MM.1S (cell line): ENCODE results near the gene IL17RD.
A peak's percentile ranks its signal among the peaks of the same experiment; 100 is the strongest.

ENCODE experiments used
- DNase-seq: peaks from one replicate; pipeline ENCODE4 v3.0.0-alpha.2; 2015
- H2AFZ ChIP-seq: fragments of 300-600 bp; sonication (generic); 2 replicates; pipeline ENCODE4 v1.6.0; 2016; ENCODE audit warnings: antibody characterized with exemption, low read length
- H3F3A ChIP-seq: fragments of 300-600 bp; sonication (generic); 2 replicates; pipeline ENCODE4 v1.6.1; 2016; ENCODE audit warnings: mild to moderate bottlenecking, antibody characterized with exemption, low read length, moderate library complexity, mixed read lengths; ENCODE audit not compliant: insufficient read depth
- H3K27ac ChIP-seq: fragments of 300-600 bp; sonication (generic); 2 replicates; pipeline ENCODE4 v1.5.1; 2016; ENCODE audit warnings: mild to moderate bottlenecking, low read length
- H3K27me3 ChIP-seq: fragments of 300-600 bp; sonication (generic); replicated peaks from 2 replicates; pipeline ENCODE4 v1.6.0; 2016; ENCODE audit warnings: low read length; ENCODE audit not compliant: insufficient read depth
- H3K36me3 ChIP-seq: fragments of 300-600 bp; sonication (generic); replicated peaks from 2 replicates; pipeline ENCODE4 v1.6.1; 2016; ENCODE audit warnings: mild to moderate bottlenecking, low read length, mixed read lengths; ENCODE audit not compliant: insufficient read depth
- H3K4me1 ChIP-seq: fragments of 300-600 bp; sonication (generic); 2 replicates; pipeline ENCODE4 v1.6.1; 2016; ENCODE audit warnings: low read length, mixed read lengths
- H3K4me2 ChIP-seq: fragments of 300-600 bp; sonication (generic); 2 replicates; pipeline ENCODE4 v1.6.0; 2016; ENCODE audit warnings: low read depth, low read length
- H3K4me3 ChIP-seq: fragments of 300-600 bp; sonication (generic); 2 replicates; pipeline ENCODE4 v1.5.1; 2016; ENCODE audit warnings: low read length, mixed read lengths
- H3K79me2 ChIP-seq: fragments of 300-600 bp; sonication (generic); 2 replicates; pipeline ENCODE4 v1.6.1; 2016; ENCODE audit warnings: mixed run types, low read length, mixed read lengths
- H3K9ac ChIP-seq: fragments of 300-600 bp; sonication (generic); 2 replicates; pipeline ENCODE4 v1.6.1; 2016; ENCODE audit warnings: low read length, mixed read lengths
- H3K9me2 ChIP-seq: fragments of 300-600 bp; sonication (generic); replicated peaks from 2 replicates; pipeline ENCODE4 v1.6.1; 2016; ENCODE audit warnings: mild to moderate bottlenecking, low read length, mixed read lengths; ENCODE audit not compliant: insufficient read depth
- H3K9me3 ChIP-seq: fragments of 300-600 bp; sonication (generic); replicated peaks from 2 replicates; pipeline ENCODE4 v1.6.1; 2016; ENCODE audit warnings: mild to moderate bottlenecking, low read length, mixed read lengths; ENCODE audit not compliant: insufficient read depth
- H4K20me1 ChIP-seq: fragments of 300-600 bp; sonication (generic); 2 replicates; pipeline ENCODE4 v1.6.1; 2016; ENCODE audit warnings: mild to moderate bottlenecking, low read length, moderate library complexity, mixed read lengths; ENCODE audit not compliant: insufficient read depth
- CTCF ChIP-seq: fragments of 300-600 bp; sonication (generic); IDR thresholded peaks from 2 replicates; pipeline ENCODE4 v1.5.1; 2016; ENCODE audit warnings: antibody characterized with exemption, low read length, mixed read lengths
- EZH2 ChIP-seq: fragments of 300-600 bp; sonication (generic); optimal IDR thresholded peaks from 2 replicates; pipeline ENCODE3; 2017; ENCODE audit warnings: low read depth, mild to moderate bottlenecking, antibody characterized with exemption, low read length, mixed read lengths
- EZH2phosphoT487 ChIP-seq: fragments of 300-600 bp; sonication (generic); IDR thresholded peaks from 2 replicates; pipeline ENCODE4 v1.6.1; 2018; ENCODE audit warnings: antibody characterized with exemption, low read length

IL17RD gene

DNA sequence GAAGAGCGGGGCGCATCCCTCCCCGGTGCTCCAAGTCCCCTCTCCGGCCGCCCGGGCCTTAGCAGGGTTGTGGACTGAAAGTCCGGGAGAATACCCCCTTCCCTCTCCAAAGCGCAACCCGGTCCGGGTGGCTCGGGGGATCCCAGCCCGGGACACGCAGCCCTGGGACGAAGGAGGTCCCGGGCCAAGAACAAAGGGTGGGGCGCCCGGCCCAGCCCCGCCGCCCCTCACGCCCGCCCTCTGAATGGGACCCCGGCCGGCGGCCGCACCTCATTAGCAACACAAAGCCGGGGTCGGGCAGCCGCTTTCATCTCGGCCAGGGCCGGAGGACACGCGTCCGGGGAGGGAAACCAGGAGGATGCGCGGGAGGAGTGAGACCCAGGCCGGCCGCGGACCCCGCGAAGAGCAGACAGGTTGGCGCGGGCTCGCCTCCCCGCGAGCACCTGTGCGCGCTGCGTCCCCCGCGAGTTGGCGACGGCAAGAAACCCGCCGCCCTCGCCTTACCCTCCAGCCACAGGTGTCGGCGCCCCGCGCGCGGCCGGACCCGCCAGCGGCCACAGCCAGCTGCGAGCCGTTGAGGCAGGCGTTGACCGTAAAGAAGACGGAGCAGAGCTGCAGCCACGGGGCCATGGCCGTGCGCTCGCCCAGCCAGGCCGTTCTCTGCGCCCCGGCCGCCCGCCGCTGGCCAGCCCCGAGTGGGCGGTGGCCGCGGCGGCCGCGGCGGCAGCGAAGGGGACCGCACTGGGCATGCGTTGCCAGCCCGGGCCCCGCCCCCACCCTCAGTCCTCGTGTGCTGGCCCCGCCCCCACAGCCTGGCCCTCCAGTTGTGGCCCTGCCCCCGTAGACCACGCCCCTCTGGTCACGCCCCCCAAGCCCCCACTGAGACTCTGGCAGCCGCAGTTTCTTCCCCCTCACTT is at the start of gene IL17RD:
IL17RD (minus strand) TSS at position 697 of the 917 bp plus-strand sequence; CDS start at position 630, 67 bp downstream.
- peak within 1 kb of the TSS; percentile 20; the same call in 1 of the 2 replicates for H3K9ac ChIP-seq
- H3K79me2 ChIP-seq = no peaks in the 10 kb centered on the region
- H3K4me3 ChIP-seq = peak within 1 kb of the TSS; percentile 75
- no peaks in the 10 kb centered on the region; the same call in 1 of the 2 replicates for H3K4me1 ChIP-seq
- no peak for TF ChIP-seq CTCF
- H3K36me3 ChIP-seq = no peaks in the 10 kb centered on the region
- H4K20me1 ChIP-seq = no peaks in the 10 kb centered on the region
- peak; percentile 78 for DNase-seq
- peak within 1 kb of the TSS; percentile 87 for H2AFZ ChIP-seq
- H3K27me3 ChIP-seq = peaks cover 10% of the 10 kb centered on the region
- H3K9me2 ChIP-seq = no peaks in the 10 kb centered on the region
- H3K9me3 ChIP-seq = no peaks in the 10 kb centered on the region
- H3F3A ChIP-seq = no peaks in the 10 kb centered on the region
- peak within 1 kb of the TSS; percentile 94 for H3K4me2 ChIP-seq
- no peak within 1 kb of the TSS for H3K27ac ChIP-seq

DNA sequence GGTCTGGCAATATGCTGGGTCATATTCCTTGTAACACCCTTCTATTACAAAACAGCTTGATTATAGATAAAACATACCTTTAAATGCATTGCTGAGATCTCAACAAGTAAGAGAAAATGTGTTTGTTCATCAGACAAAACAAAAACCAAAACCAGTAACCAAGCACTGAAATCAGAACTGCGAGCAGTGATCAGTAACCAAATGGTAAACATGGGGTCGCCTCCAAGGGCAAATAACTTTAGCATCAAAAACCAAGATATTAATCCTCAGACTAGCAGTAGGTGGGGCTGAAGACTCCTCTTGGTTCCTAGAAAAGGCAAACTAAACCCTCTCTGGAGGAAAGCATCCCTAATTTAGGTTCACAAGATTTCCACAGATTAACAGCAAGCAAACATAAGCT is 41.3 kb upstream of the IL17RD start:
- Histone ChIP-seq H3K9me2 (no peaks in the 10 kb centered on the region), H3K36me3 (no peaks in the 10 kb centered on the region), H3K27me3 (no peaks in the 10 kb centered on the region), H2AFZ (peak overlapping the region; percentile 38; the same call in 1 of the 2 replicates), H3K79me2 (no peaks in the 10 kb centered on the region), H3K27ac (no peak overlapping the region), H3F3A (no peaks in the 10 kb centered on the region), H3K4me3 (no peak overlapping the region), H3K4me2 (peak overlapping the region; percentile 10; the same call in 1 of the 2 replicates), H3K9ac (no peak overlapping the region), H3K4me1 (peaks cover 7% of the 10 kb centered on the region), H4K20me1 (no peaks in the 10 kb centered on the region), H3K9me3 (no peaks in the 10 kb centered on the region)
- TF ChIP-seq EZH2phosphoT487 (no peak), CTCF (no peak)
- peak; percentile 31 for DNase-seq

- no peaks in the 10 kb centered on the region for H3K9me3 ChIP-seq
- no peak within 1 kb of the TSS for H3K27ac ChIP-seq
- H2AFZ ChIP-seq = no peak within 1 kb of the TSS
- H3K4me3 ChIP-seq = no peak within 1 kb of the TSS
- no peaks in the 10 kb centered on the region for H4K20me1 ChIP-seq
- H3K9ac ChIP-seq = no peak within 1 kb of the TSS
- no peak within 1 kb of the TSS for H3K4me2 ChIP-seq
- no peaks in the 10 kb centered on the region for H3K36me3 ChIP-seq
- no peak for DNase-seq
- H3K79me2 ChIP-seq = no peaks in the 10 kb centered on the region
- no peaks in the 10 kb centered on the region for H3K9me2 ChIP-seq
- no peaks in the 10 kb centered on the region for H3K27me3 ChIP-seq
- no peaks in the 10 kb centered on the region for H3K4me1 ChIP-seq
- TF ChIP-seq EZH2 (no peak), EZH2phosphoT487 (no peak)
- no peaks in the 10 kb centered on the region for H3F3A ChIP-seq
Observed at GRCh38 chr3:57199895-57200297, 34.7 kb upstream of the IL17RD start, which contains the start of gene HESX1. Gene HESX1, minus strand, starts transcription at chr3:57199978. Its CDS starts 60 bp downstream, at chr3:57199918.

GRCh38 chr3:57194641-57195040 is 29.5 kb upstream of the IL17RD start:
- Histone ChIP-seq H3K9ac (no peak overlapping the region), H3K27me3 (no peaks in the 10 kb centered on the region)
- TF ChIP-seq CTCF (no peak), EZH2 (no peak), EZH2phosphoT487 (no peak)

More at GRCh38 chr3:57194641-57195040, 29.5 kb upstream of the IL17RD start:
- no peak for DNase-seq
- no peaks in the 10 kb centered on the region for H3K79me2 ChIP-seq
- H3K9me2 ChIP-seq = no peaks in the 10 kb centered on the region
- H3K36me3 ChIP-seq = no peaks in the 10 kb centered on the region
- no peaks in the 10 kb centered on the region for H3K4me1 ChIP-seq
- no peaks in the 10 kb centered on the region for H4K20me1 ChIP-seq
- H3K4me3 ChIP-seq = no peak overlapping the region
- no peak overlapping the region for H2AFZ ChIP-seq
- H3F3A ChIP-seq = no peaks in the 10 kb centered on the region
- no peak overlapping the region for H3K4me2 ChIP-seq
- no peak overlapping the region for H3K27ac ChIP-seq
- H3K9me3 ChIP-seq = no peaks in the 10 kb centered on the region
